Measurements from ENCODE around the gene CYP2B6. TPM values are rescaled to one million over a fixed set of nuclear protein-coding genes. Genes with fewer than 3 reads are reported as not detected.
"Not testable (repeated sequence)": the region's sequence is repeated elsewhere in the genome, so short reads cannot be mapped to it uniquely, and the experiment has no call there.

Gene CYP2B6
- total RNA-seq, 1 donor from 2014 or later: 0.46 TPM

GRCh38 chr19:40995355-40995754 is 4.3 kb downstream of the CYP2B6 start:
- H3K4me3 ChIP-seq (ENCODE audit: low read depth, low read length): no peak overlapping the region
- DNase-seq (ENCODE audit: low read depth): no peak
- TF ChIP-seq CTCF (conservative IDR thresholded peaks at IDR 0.05; ENCODE audit: low read depth, low read length): no peak

GRCh38 chr19:40999018-40999417 is 7.9 kb downstream of the CYP2B6 start:
- not testable (repeated sequence) for H3K4me3 ChIP-seq (ENCODE audit: low read depth, low read length); DNase-seq (ENCODE audit: low read depth)

GRCh38 chr19:41000310-41000737 is 9.2 kb downstream of the CYP2B6 start:
- no peak overlapping the region for H3K4me3 ChIP-seq (ENCODE audit: low read depth, low read length)
- TF ChIP-seq CTCF (conservative IDR thresholded peaks at IDR 0.05; ENCODE audit: low read depth, low read length): no peak
- DNase-seq (ENCODE audit: low read depth): peak; percentile 35

GRCh38 chr19:41001243-41001971 is 10.3 kb downstream of the CYP2B6 start:
- no peak for TF ChIP-seq CTCF (conservative IDR thresholded peaks at IDR 0.05; ENCODE audit: low read depth, low read length)
- no peak for DNase-seq (ENCODE audit: low read depth)
- no peak overlapping the region for H3K4me3 ChIP-seq (ENCODE audit: low read depth, low read length)

- DNase-seq (ENCODE audit: low read depth): peak; percentile 1
These were observed 12.6 kb downstream of the CYP2B6 start for GRCh38 chr19:41003656-41004055.

GRCh38 chr19:41009700-41010235 is 18.7 kb downstream of the CYP2B6 start:
- no peak for DNase-seq (ENCODE audit: low read depth)
- no peak overlapping the region for H3K4me3 ChIP-seq (ENCODE audit: low read depth, low read length)
- no peak for TF ChIP-seq CTCF (conservative IDR thresholded peaks at IDR 0.05; ENCODE audit: low read depth, low read length)

More at GRCh38 chr19:41003656-41004055, 12.6 kb downstream of the CYP2B6 start:
- not testable (repeated sequence) for H3K4me3 ChIP-seq (ENCODE audit: low read depth, low read length)

- TF ChIP-seq CTCF (conservative IDR thresholded peaks at IDR 0.05; ENCODE audit: low read depth, low read length): no peak
- no peak overlapping the region for H3K4me3 ChIP-seq (ENCODE audit: low read depth, low read length)
- DNase-seq (ENCODE audit: low read depth): no peak
These were observed 22.3 kb downstream of the CYP2B6 start for GRCh38 chr19:41013359-41013758.

GRCh38 chr19:41014643-41015042 is 23.6 kb downstream of the CYP2B6 start:
- no peak for TF ChIP-seq CTCF (conservative IDR thresholded peaks at IDR 0.05; ENCODE audit: low read depth, low read length)
- no peak for DNase-seq (ENCODE audit: low read depth)
- no peak overlapping the region for H3K4me3 ChIP-seq (ENCODE audit: low read depth, low read length)

Measured in epithelial cell of proximal tubule (primary cell).